Measurements from ENCODE around the gene TBP.
"Not testable (repeated sequence)": the region's sequence is repeated elsewhere in the genome, so short reads cannot be mapped to it uniquely, and the experiment has no call there.

Gene TBP

GRCh38 chr6:170527995-170528394, 26.2 kb upstream of the TBP start:
- H3K14ac ChIP-seq (ENCODE audit: low read length); H3K27me3 ChIP-seq (ENCODE audit: control insufficient read depth in 3 of 3, insufficient read depth in 3 of 3, low read depth in 1 of 3, low read length in 3 of 3); H2BK12ac ChIP-seq (ENCODE audit: low read length); H3K79me1 ChIP-seq (ENCODE audit: low read depth, low read length); H3K9ac ChIP-seq (ENCODE audit: low read depth, low read length, poor library complexity); H4K8ac ChIP-seq (ENCODE audit: low read depth, low read length); H2BK120ac ChIP-seq (ENCODE audit: low read depth, low read length); H2BK5ac ChIP-seq (ENCODE audit: low read length); H3K4ac ChIP-seq (ENCODE audit: low read length); H2AFZ ChIP-seq (ENCODE audit: low read length); H3K9me3 ChIP-seq (replicated peaks in 1 of 2; ENCODE audit: control insufficient read depth in 2 of 2, insufficient read depth in 1 of 2, low read depth in 1 of 2, low read length in 2 of 2); H3K4me2 ChIP-seq (ENCODE audit: insufficient read depth, low read length, poor library complexity, severe bottlenecking); H3K4me1 ChIP-seq (ENCODE audit: control insufficient read depth in 2 of 2, insufficient read depth in 1 of 2, low read depth in 1 of 2, low read length in 2 of 2); H3K36me3 ChIP-seq (replicated peaks in 1 of 2; ENCODE audit: control insufficient read depth in 2 of 2, insufficient read depth in 2 of 2, low read length in 2 of 2); H3K4me3 ChIP-seq (ENCODE audit: low read length in 2 of 2); H2BK15ac ChIP-seq (ENCODE audit: low read length); DNase-seq (ENCODE audit: low spot score); H3K23ac ChIP-seq (ENCODE audit: low read depth, low read length, poor library complexity); H3K18ac ChIP-seq (ENCODE audit: low read length); H4K91ac ChIP-seq (ENCODE audit: low read depth, low read length, poor library complexity); H2AK5ac ChIP-seq (ENCODE audit: low read depth, low read length); H3K27ac ChIP-seq (replicated peaks; ENCODE audit: low read length): not testable (repeated sequence)
- no CpG with 5 or more reads among the region's 5 CpGs for WGBS, 2 donors (ENCODE audit: extremely low coverage in 2 of 2, insufficient read length in 2 of 2, insufficient replicate concordance in 1 of 2)

- Histone ChIP-seq H3K27me3 (ENCODE audit: control insufficient read depth in 3 of 3, insufficient read depth in 3 of 3, low read depth in 1 of 3, low read length in 3 of 3) (no peaks in the 10 kb centered on the region), H3K79me1 (ENCODE audit: low read depth, low read length) (no peaks in the 10 kb centered on the region), H3K9me3 (replicated peaks in 1 of 2; ENCODE audit: control insufficient read depth in 2 of 2, insufficient read depth in 1 of 2, low read depth in 1 of 2, low read length in 2 of 2) (peaks cover 0 to 2% of the 10 kb centered on the region in 2 donors), H2AK5ac (ENCODE audit: low read depth, low read length) (no peak overlapping the region), H3K4me3 (ENCODE audit: low read length in 2 of 2) (no peak overlapping the region), H2BK15ac (ENCODE audit: low read length) (no peak overlapping the region), H2AFZ (ENCODE audit: low read length) (no peak overlapping the region), H2BK12ac (ENCODE audit: low read length) (no peak overlapping the region), H3K4me1 (ENCODE audit: control insufficient read depth in 2 of 2, insufficient read depth in 1 of 2, low read depth in 1 of 2, low read length in 2 of 2) (no peaks in the 10 kb centered on the region), H4K8ac (ENCODE audit: low read depth, low read length) (no peak overlapping the region), H4K91ac (ENCODE audit: low read depth, low read length, poor library complexity) (no peak overlapping the region), H2BK5ac (ENCODE audit: low read length) (no peak overlapping the region), H3K36me3 (replicated peaks in 1 of 2; ENCODE audit: control insufficient read depth in 2 of 2, insufficient read depth in 2 of 2, low read length in 2 of 2) (peaks cover 5 to 29% of the 10 kb centered on the region in 2 donors), H2BK120ac (ENCODE audit: low read depth, low read length) (no peak overlapping the region), H3K4me2 (ENCODE audit: insufficient read depth, low read length, poor library complexity, severe bottlenecking) (no peak overlapping the region), H3K27ac (replicated peaks; ENCODE audit: low read length) (no peak overlapping the region), H3K4ac (ENCODE audit: low read length) (no peak overlapping the region), H3K9ac (ENCODE audit: low read depth, low read length, poor library complexity) (no peak overlapping the region), H3K23ac (ENCODE audit: low read depth, low read length, poor library complexity) (no peak overlapping the region), H3K18ac (ENCODE audit: low read length) (no peak overlapping the region), H3K14ac (ENCODE audit: low read length) (no peak overlapping the region)
- peak; percentile 82 for DNase-seq (ENCODE audit: low spot score)
- no CpG with 5 or more reads among the region's 5 CpGs for WGBS, 2 donors (ENCODE audit: extremely low coverage in 2 of 2, insufficient read length in 2 of 2, insufficient replicate concordance in 1 of 2)
These were observed 24.2 kb upstream of the TBP start for GRCh38 chr6:170529839-170530469.

GRCh38 chr6:170532867-170533488, 21.2 kb upstream of the TBP start:
- no peak overlapping the region for H3K9ac ChIP-seq (ENCODE audit: low read depth, low read length, poor library complexity)
- DNase-seq (ENCODE audit: low spot score): no peak
- H4K91ac ChIP-seq (ENCODE audit: low read depth, low read length, poor library complexity): no peak overlapping the region
- H3K9me3 ChIP-seq (replicated peaks in 1 of 2; ENCODE audit: control insufficient read depth in 2 of 2, insufficient read depth in 1 of 2, low read depth in 1 of 2, low read length in 2 of 2): no peaks in the 10 kb centered on the region
- H3K4ac ChIP-seq (ENCODE audit: low read length): no peak overlapping the region
- H3K18ac ChIP-seq (ENCODE audit: low read length): no peak overlapping the region
- no peaks in the 10 kb centered on the region for H3K4me1 ChIP-seq (ENCODE audit: control insufficient read depth in 2 of 2, insufficient read depth in 1 of 2, low read depth in 1 of 2, low read length in 2 of 2)
- no peak overlapping the region for H2BK5ac ChIP-seq (ENCODE audit: low read length)
- no peak overlapping the region for H3K4me2 ChIP-seq (ENCODE audit: insufficient read depth, low read length, poor library complexity, severe bottlenecking)
- no peak overlapping the region for H3K4me3 ChIP-seq (ENCODE audit: low read length in 2 of 2)
- no peak overlapping the region for H2AK5ac ChIP-seq (ENCODE audit: low read depth, low read length)
- H3K27ac ChIP-seq (replicated peaks; ENCODE audit: low read length): no peak overlapping the region
- peaks cover 26 to 60% of the 10 kb centered on the region in 2 donors for H3K36me3 ChIP-seq (replicated peaks in 1 of 2; ENCODE audit: control insufficient read depth in 2 of 2, insufficient read depth in 2 of 2, low read length in 2 of 2)
- H3K23ac ChIP-seq (ENCODE audit: low read depth, low read length, poor library complexity): no peak overlapping the region
- H2BK12ac ChIP-seq (ENCODE audit: low read length): no peak overlapping the region
- H3K79me1 ChIP-seq (ENCODE audit: low read depth, low read length): no peaks in the 10 kb centered on the region
- H2AFZ ChIP-seq (ENCODE audit: low read length): no peak overlapping the region
- no peak overlapping the region for H2BK15ac ChIP-seq (ENCODE audit: low read length)
- H3K14ac ChIP-seq (ENCODE audit: low read length): no peak overlapping the region
- no CpG with 5 or more reads among the region's 7 CpGs for WGBS, 2 donors (ENCODE audit: extremely low coverage in 2 of 2, insufficient read length in 2 of 2, insufficient replicate concordance in 1 of 2)
- no peak overlapping the region for H4K8ac ChIP-seq (ENCODE audit: low read depth, low read length)
- no peaks in the 10 kb centered on the region for H3K27me3 ChIP-seq (ENCODE audit: control insufficient read depth in 3 of 3, insufficient read depth in 3 of 3, low read depth in 1 of 3, low read length in 3 of 3)
- H2BK120ac ChIP-seq (ENCODE audit: low read depth, low read length): no peak overlapping the region

GRCh38 chr6:170533792-170534191, 20.4 kb upstream of the TBP start:
- Histone ChIP-seq H3K36me3 (replicated peaks in 1 of 2; ENCODE audit: control insufficient read depth in 2 of 2, insufficient read depth in 2 of 2, low read length in 2 of 2) (peaks cover 28 to 67% of the 10 kb centered on the region in 2 donors), H2BK5ac (ENCODE audit: low read length) (no peak overlapping the region), H3K18ac (ENCODE audit: low read length) (no peak overlapping the region), H3K23ac (ENCODE audit: low read depth, low read length, poor library complexity) (no peak overlapping the region), H3K4me3 (ENCODE audit: low read length in 2 of 2) (no peak overlapping the region), H3K9me3 (replicated peaks in 1 of 2; ENCODE audit: control insufficient read depth in 2 of 2, insufficient read depth in 1 of 2, low read depth in 1 of 2, low read length in 2 of 2) (no peaks in the 10 kb centered on the region), H3K4ac (ENCODE audit: low read length) (no peak overlapping the region), H2BK15ac (ENCODE audit: low read length) (no peak overlapping the region), H2BK12ac (ENCODE audit: low read length) (no peak overlapping the region), H3K27me3 (ENCODE audit: control insufficient read depth in 3 of 3, insufficient read depth in 3 of 3, low read depth in 1 of 3, low read length in 3 of 3) (no peaks in the 10 kb centered on the region), H3K14ac (ENCODE audit: low read length) (no peak overlapping the region), H3K9ac (ENCODE audit: low read depth, low read length, poor library complexity) (no peak overlapping the region), H3K4me1 (ENCODE audit: control insufficient read depth in 2 of 2, insufficient read depth in 1 of 2, low read depth in 1 of 2, low read length in 2 of 2) (no peaks in the 10 kb centered on the region), H3K79me1 (ENCODE audit: low read depth, low read length) (no peaks in the 10 kb centered on the region), H3K27ac (replicated peaks; ENCODE audit: low read length) (no peak overlapping the region), H3K4me2 (ENCODE audit: insufficient read depth, low read length, poor library complexity, severe bottlenecking) (no peak overlapping the region), H2BK120ac (ENCODE audit: low read depth, low read length) (no peak overlapping the region), H2AK5ac (ENCODE audit: low read depth, low read length) (no peak overlapping the region), H2AFZ (ENCODE audit: low read length) (no peak overlapping the region), H4K91ac (ENCODE audit: low read depth, low read length, poor library complexity) (no peak overlapping the region), H4K8ac (ENCODE audit: low read depth, low read length) (no peak overlapping the region)
- DNase-seq (ENCODE audit: low spot score): no peak
- WGBS, 2 donors (ENCODE audit: extremely low coverage in 2 of 2, insufficient read length in 2 of 2, insufficient replicate concordance in 1 of 2): no CpG with 5 or more reads among the region's 2 CpGs
